Cardiac muscle cell (in vitro differentiated cells and primary cell): ENCODE results near the gene PLIN5. TPM values are rescaled to one million over a fixed set of nuclear protein-coding genes. Genes with fewer than 3 reads are reported as not detected.

ENCODE experiments used
- DNase-seq, 2 donors: peaks; one replicate each; pipeline versions ENCODE4 v3.0.0 to v3.0.0-alpha.2; 2010 to 2017; ENCODE audit warnings: low read depth in 1 of 2, low spot score in 1 of 2
- H3K27ac ChIP-seq: fragments of 200-600 bp; sonication (generic); 2 replicates; pipeline ENCODE4 v1.5.1; 2016
- H3K27me3 ChIP-seq: fragments of 200-600 bp; sonication (generic); 2 replicates; pipeline ENCODE4 v1.6.0; 2016; ENCODE audit warnings: control low read depth
- H3K36me3 ChIP-seq: fragments of 200-600 bp; sonication (generic); 2 replicates; pipeline ENCODE4 v1.5.1; 2016; ENCODE audit warnings: control low read depth
- H3K4me1 ChIP-seq: fragments of 200-600 bp; sonication (generic); 2 replicates; pipeline ENCODE4 v1.8.1; 2017; ENCODE audit warnings: low read depth, mild to moderate bottlenecking, mixed run types
- H3K4me3 ChIP-seq: fragments of 200-600 bp; sonication (generic); 2 replicates; pipeline ENCODE4 v1.5.1; 2016; ENCODE audit warnings: mild to moderate bottlenecking
- H3K9me3 ChIP-seq: fragments of 200-600 bp; sonication (generic); 2 replicates; pipeline ENCODE4 v1.5.1; 2017; ENCODE audit warnings: low read depth, mild to moderate bottlenecking, control low read depth
- CTCF ChIP-seq: IDR thresholded peaks from 2 replicates; pipeline ENCODE4 v1.5.1; 2012; ENCODE audit warnings: low read depth, mild to moderate bottlenecking, low read length
- polyA plus RNA-seq: library from polyadenylated mRNA; unstranded; fragments of >200 nt; fragmentation: Nextera tagmentation; extraction: Ambion mirVana; gene quantifications from 2 replicates; pipeline ENCODE4 v1.2.1, GENCODE V29; 2016
- total RNA-seq: library from RNA; depleted of rRNA; stranded (reverse); fragments of >200 nt; gene quantifications from 2 replicates; pipeline ENCODE4 v1.2.3, GENCODE V29; 2016

Gene PLIN5
- total and polyA plus RNA-seq, 2 experiments from 2014 or later: 8.7 to 10.1 TPM

- Histone ChIP-seq H3K27me3 (no peaks in the 10 kb centered on the region), H3K4me3 (peak overlapping the region; percentile 85), H3K9me3 (no peaks in the 10 kb centered on the region), H3K27ac (no peak overlapping the region), H3K36me3 (no peaks in the 10 kb centered on the region), H3K4me1 (no peaks in the 10 kb centered on the region)
- no peak for TF ChIP-seq CTCF
- DNase-seq: peak in 1 of 2 donors; percentile 65
Measured at GRCh38 chr19:4580961-4581665, 46.1 kb upstream of the PLIN5 start.

- Histone ChIP-seq H3K9me3 (no peaks in the 10 kb centered on the region), H3K27ac (no peak overlapping the region), H3K27me3 (no peaks in the 10 kb centered on the region), H3K36me3 (no peaks in the 10 kb centered on the region), H3K4me3 (peak overlapping the region; percentile 85), H3K4me1 (no peaks in the 10 kb centered on the region)
- TF ChIP-seq CTCF: peak; percentile 35
- peak in 1 of 2 donors; percentile 63 for DNase-seq
Measured at GRCh38 chr19:4580021-4580901, 45.2 kb upstream of the PLIN5 start.

GRCh38 chr19:4579389-4579788 lies 44.4 kb upstream of the PLIN5 start:
- no peak for DNase-seq

GRCh38 chr19:4578552-4579248 lies 43.7 kb upstream of the PLIN5 start:
- no peak for DNase-seq
- Histone ChIP-seq H3K9me3 (no peaks in the 10 kb centered on the region), H3K27me3 (no peaks in the 10 kb centered on the region), H3K36me3 (no peaks in the 10 kb centered on the region), H3K27ac (no peak overlapping the region), H3K4me3 (no peak overlapping the region), H3K4me1 (no peaks in the 10 kb centered on the region)
- no peak for TF ChIP-seq CTCF

More at GRCh38 chr19:4579389-4579788, 44.4 kb upstream of the PLIN5 start:
- no peak overlapping the region for H3K27ac ChIP-seq
- no peaks in the 10 kb centered on the region for H3K9me3 ChIP-seq
- no peak overlapping the region for H3K4me3 ChIP-seq
- no peaks in the 10 kb centered on the region for H3K27me3 ChIP-seq
- H3K36me3 ChIP-seq: no peaks in the 10 kb centered on the region
- TF ChIP-seq CTCF: no peak
- no peaks in the 10 kb centered on the region for H3K4me1 ChIP-seq

- Histone ChIP-seq H3K4me1 (no peaks in the 10 kb centered on the region), H3K9me3 (no peaks in the 10 kb centered on the region), H3K27me3 (no peaks in the 10 kb centered on the region), H3K4me3 (no peak overlapping the region), H3K27ac (peak overlapping the region; percentile 39), H3K36me3 (peaks cover 3% of the 10 kb centered on the region)
- TF ChIP-seq CTCF: no peak
- DNase-seq: peak in 1 of 2 donors; percentile 55
Measured at GRCh38 chr19:4577020-4577782, 42.2 kb upstream of the PLIN5 start.
